HepG2 (cell line): ENCODE measurements around the gene TVP23A. TPM values are rescaled to one million over a fixed set of nuclear protein-coding genes. Genes with fewer than 3 reads are reported as not detected.

Experiments used
- ATAC-seq: fragments of 200-7000 bp; cut with Tn5 transposase; 3 replicates; pipeline ENCODE4 v1.9.1; 2020; ENCODE audit warnings: mild to moderate bottlenecking, moderate library complexity
- BruUV-seq: library from RNA; stranded (reverse); fragments of 400-500 nt; replicated peaks from 2 replicates; lab custom pipeline; 2021; lab: Mats Ljungman, UMichigan
- CTCF ChIA-PET: fragments of 300-600 bp; formaldehyde crosslinking; extraction: SDS; loops from one replicate; lab custom pipeline; 2021; ENCODE audit warnings: low total read pairs, inconsistent platforms, low intra/inter-chr PET ratio; lab: Yijun Ruan, JAX
- POLR2A ChIA-PET: fragments of 350-600 bp; sonication (Branson Sonifier 250); formaldehyde crosslinking; loops from one replicate; lab custom pipeline; 2020; ENCODE audit warnings: antibody characterized with exemption, inconsistent platforms; lab: Yijun Ruan, JAX
- DNase-seq: peaks from one replicate; pipeline ENCODE4 v3.0.0-alpha.2; 2015; ENCODE audit warnings: low spot score
- FAIRE-seq: peaks from 3 replicates; lab custom pipeline; 2011; peaks lifted over from hg19 to GRCh38; lab: Jason Lieb, UNC
- H2AFZ ChIP-seq: one replicate; pipeline ENCODE4 v1.6.1; 2011; ENCODE audit warnings: low read length, inconsistent platforms
- H3K27ac ChIP-seq: fragments of 300-600 bp; 3 replicates; pipeline ENCODE4 v1.8.0; 2011; ENCODE audit warnings: mixed run types, mild to moderate bottlenecking, mixed read lengths, low read length, inconsistent platforms; ENCODE audit not compliant: insufficient read depth; ENCODE audit errors: extremely low read length
- H3K27me3 ChIP-seq, 2 experiments: fragments of 200-600 bp in 1 of 2; 2 replicates in 1 of 2; 3 replicates in 1 of 2; pipeline versions ENCODE4 v1.6.0 to v1.8.0; 2011; ENCODE audit warnings: low read length in 2 of 2, mild to moderate bottlenecking in 2 of 2, moderate library complexity in 2 of 2, inconsistent platforms in 1 of 2; ENCODE audit not compliant: insufficient read depth in 2 of 2, control insufficient read depth in 1 of 2
- H3K36me3 ChIP-seq, 2 experiments: fragments of 200-600 bp in 1 of 2; replicated peaks in 1 of 2; 2 replicates in 1 of 2; 3 replicates in 1 of 2; pipeline versions ENCODE4 v1.5.1 to v1.8.0; 2011; ENCODE audit warnings: low read length in 2 of 2, inconsistent platforms in 1 of 2; ENCODE audit not compliant: insufficient read depth in 2 of 2, control insufficient read depth in 1 of 2
- H3K4me1 ChIP-seq: 2 replicates; pipeline ENCODE4 v1.5.1; 2012; ENCODE audit warnings: low read length, inconsistent platforms; ENCODE audit not compliant: insufficient read depth
- H3K4me2 ChIP-seq: 2 replicates; pipeline ENCODE4 v1.6.0; 2011; ENCODE audit warnings: low read depth, low read length, inconsistent platforms
- H3K4me3 ChIP-seq, 3 experiments: fragments of 200-600 bp in 1 of 3; sonication (generic), shearing (Covaris generic) in 1 of 3; replicated peaks in 1 of 3; 2 replicates each; pipeline ENCODE4 v1.5.1; 2011 to 2016; ENCODE audit warnings: low read length in 3 of 3, inconsistent platforms in 2 of 3, low read depth in 2 of 3, mild to moderate bottlenecking in 2 of 3, control low read depth in 1 of 3, mixed read lengths in 1 of 3; ENCODE audit not compliant: insufficient read depth in 1 of 3
- H3K79me2 ChIP-seq: one replicate; pipeline ENCODE4 v1.6.1; 2011; ENCODE audit warnings: low read length, inconsistent platforms; ENCODE audit not compliant: insufficient read depth
- H3K9ac ChIP-seq: 2 replicates; pipeline ENCODE4 v1.6.0; 2011; ENCODE audit warnings: mild to moderate bottlenecking, low read depth, low read length, inconsistent platforms; ENCODE audit not compliant: insufficient read depth
- H3K9me3 ChIP-seq: 2 replicates; pipeline ENCODE4 v1.5.1; 2012; ENCODE audit warnings: mild to moderate bottlenecking, low read length
- H4K20me1 ChIP-seq: 2 replicates; pipeline ENCODE4 v1.6.0; 2011; ENCODE audit warnings: inconsistent platforms, mild to moderate bottlenecking, low read length, moderate library complexity; ENCODE audit not compliant: insufficient read depth
- FUBP1 ChIP-seq: sonication (generic); formaldehyde crosslinking; IDR thresholded peaks from 2 replicates; pipeline ENCODE4 v1.5.1; 2020; ENCODE audit warnings: missing genetic modification reagents, mild to moderate bottlenecking, borderline replicate concordance
- MXI1 ChIP-seq: IDR thresholded peaks from 3 replicates; pipeline ENCODE4 v1.6.1; 2012; ENCODE audit warnings: low read depth, low read length, inconsistent platforms, borderline replicate concordance
- WGBS: methylation state at CpG from one replicate; pipeline ENCODE4 v1.1.6; 2017; ENCODE audit warnings: low lambda C conversion rate; 5-methylcytosine and 5-hydroxymethylcytosine counted together
- in situ Hi-C: cut with HindIII; loops from 2 replicates; pipeline ENCODE4 v1.10.0; 2017; ENCODE audit warnings: low pct_unique_long_range_greater_than_20kb; ENCODE audit not compliant: extremely low pct_ligation_motif_present
- intact Hi-C: fragments of 100-400 bp; cut with micrococcal nuclease; formaldehyde crosslinking; loops from one replicate; pipeline ENCODE4 v1.10.0; 2022; ENCODE audit not compliant: unreplicated experiment
- polyA plus RNA-seq, 8 experiments: library from polyadenylated mRNA; depleted of rRNA in 3 of 8; stranded (reverse) in 7 of 8; unstranded in 1 of 8; fragments of >200 nt; fragmentation: Illumina TruSeq in 4 of 8; extraction: Trizol in 4 of 8; gene quantifications; 2 replicates each; pipeline versions ENCODE4 v1.2.1 to v1.2.3, GENCODE V29; 2011 to 2016; ENCODE audit warnings: low read depth in 4 of 8, missing spikeins in 1 of 8, mixed read lengths in 1 of 8; ENCODE audit not compliant: insufficient read depth in 1 of 8
- total RNA-seq, 5 experiments: library from RNA; depleted of rRNA; stranded (reverse); fragments of >200 nt; fragmentation: Illumina TruSeq; extraction: Trizol; gene quantifications; 2 replicates each; pipeline ENCODE4 v1.2.3, GENCODE V29; 2016; ENCODE audit warnings: low read depth in 1 of 5

TVP23A gene
- total and polyA plus RNA-seq, 2 of the 13 experiments (the other 11 are each of a cell fraction or from before 2014, with no cell fraction given): not detected

GRCh38 chr16:10740000-10740844 lies 78.4 kb downstream of the TVP23A start:
- Histone ChIP-seq H3K27ac (no peak overlapping the region), H3K4me3 (no peak overlapping the region), H3K36me3 (no peaks in the 10 kb centered on the region), H3K9ac (no peak overlapping the region), H4K20me1 (no peaks in the 10 kb centered on the region), H2AFZ (no peak overlapping the region), H3K9me3 (no peaks in the 10 kb centered on the region), H3K4me2 (no peak overlapping the region), H3K27me3 (no peaks in the 10 kb centered on the region; a peak in 1 of 5 replicates), H3K79me2 (no peaks in the 10 kb centered on the region), H3K4me1 (peaks cover 45% of the 10 kb centered on the region)
- DNase-seq (no peak), FAIRE-seq (no peak), ATAC-seq (no peak)
- 79% methylated on average over 9 of the region's 10 CpGs for WGBS
- TF ChIP-seq FUBP1 (CRISPR knock-in tag) (no peak), MXI1 (0 out of 3 replicates have a peak, but pooled peaks have one; percentile 16)
- no TSS peak for BruUV-seq
- intact Hi-C loops (loop anchor here (5.0 to 10.0 kb wide), 2 partner anchors 93 to 355 kb away; partner anchors contain the start of gene ATF7IP2), in situ Hi-C loops (loop anchor here (5.0 kb wide), 4 partner anchors 182 to 483 kb away; no protein-coding TSS in a partner anchor)
- ChIA-PET CTCF (interaction anchor here (7.5 kb wide), 1 partner anchor 226 kb away, joined by 136 read pairs; no protein-coding TSS in a partner anchor), POLR2A (interaction anchor here (0.6 to 1.7 kb wide), 3 partner anchors 220 to 378 kb away, joined by 3 to 5 read pairs (median 5); partner anchors contain the start of gene ATF7IP2)
